HL-60 (cell line): ENCODE results near the gene CYP27C1.

Source experiments
- DNase-seq, 2 experiments: peaks; one replicate each; pipeline ENCODE4 v3.0.0-alpha.2; 2010 to 2020; ENCODE audit warnings: low read depth in 1 of 2, low spot score in 1 of 2
- H3K27ac ChIP-seq: fragments of 250-450 bp; sonication (Bioruptor Pico); replicated peaks from 2 replicates; pipeline ENCODE4 v1.5.1; 2020; ENCODE audit warnings: mild to moderate bottlenecking, moderate library complexity
- H3K27me3 ChIP-seq: fragments of 250-450 bp; sonication (Bioruptor Pico); 2 replicates; pipeline ENCODE4 v1.5.1; 2021; ENCODE audit warnings: mild to moderate bottlenecking, moderate library complexity; ENCODE audit not compliant: insufficient read depth, poor library complexity, severe bottlenecking
- H3K4me3 ChIP-seq: replicated peaks from 2 replicates; pipeline ENCODE4 v1.5.1; 2011; ENCODE audit warnings: mild to moderate bottlenecking, control low read depth, low read length; ENCODE audit not compliant: insufficient read depth
- CTCF ChIP-seq: IDR thresholded peaks from one replicate; pipeline ENCODE4 v1.5.1; 2011; ENCODE audit warnings: low read length, control low read depth, inconsistent platforms; ENCODE audit not compliant: insufficient read depth
- GABPA ChIP-seq: IDR thresholded peaks from 2 replicates; pipeline ENCODE4 v1.6.1; 2012; ENCODE audit warnings: low read depth
- POLR2AphosphoS5 ChIP-seq: IDR thresholded peaks from 2 replicates; pipeline ENCODE4 v1.6.1; 2012; ENCODE audit warnings: low read depth
- REST ChIP-seq: IDR thresholded peaks from 2 replicates; pipeline ENCODE4 v1.6.1; 2012; ENCODE audit warnings: low read depth; ENCODE audit not compliant: insufficient replicate concordance
- SPI1 ChIP-seq: IDR thresholded peaks from 2 replicates; pipeline ENCODE4 v1.6.1; 2012; ENCODE audit warnings: low read depth, mild to moderate bottlenecking, borderline replicate concordance

CYP27C1 gene

GRCh38 chr2:127179766-127180165 lies 40.3 kb downstream of the CYP27C1 start:
- no peak overlapping the region for H3K4me3 ChIP-seq
- TF ChIP-seq GABPA, result no peak
- peak in 1 of 2 experiments; percentile 89 for DNase-seq
- no peaks in the 10 kb centered on the region for H3K27me3 ChIP-seq
- peak overlapping the region; percentile 44 for H3K27ac ChIP-seq

GRCh38 chr2:127177617-127178263 lies 42.4 kb downstream of the CYP27C1 start:
- Histone ChIP-seq H3K27me3 (no peaks in the 10 kb centered on the region), H3K27ac (no peak overlapping the region), H3K4me3 (no peak overlapping the region)
- TF ChIP-seq GABPA (no peak), POLR2AphosphoS5 (no peak), SPI1 (no peak), REST (no peak), CTCF (no peak)
- DNase-seq, result no peak

GRCh38 chr2:127176371-127177311 lies 43.5 kb downstream of the CYP27C1 start:
- Histone ChIP-seq H3K27ac (no peak overlapping the region), H3K27me3 (no peaks in the 10 kb centered on the region), H3K4me3 (no peak overlapping the region)
- DNase-seq, result no peak
- TF ChIP-seq GABPA, result no peak
- no peak for TF ChIP-seq POLR2AphosphoS5
- no peak for TF ChIP-seq SPI1
- TF ChIP-seq REST, result no peak
- no peak for TF ChIP-seq CTCF

- TF ChIP-seq SPI1, result no peak
- TF ChIP-seq REST, result no peak
- TF ChIP-seq POLR2AphosphoS5, result no peak
- TF ChIP-seq GABPA, result no peak
- no peak for TF ChIP-seq CTCF
- no peak overlapping the region for H3K27ac ChIP-seq
- H3K27me3 ChIP-seq, result no peaks in the 10 kb centered on the region
- no peak overlapping the region for H3K4me3 ChIP-seq
- no peak for DNase-seq
These were observed 44.2 kb downstream of the CYP27C1 start for GRCh38 chr2:127175751-127176354.
